Neural cell (in vitro differentiated cells): ENCODE data around the gene HOXC9. TPM values are rescaled to one million over a fixed set of nuclear protein-coding genes. Genes with fewer than 3 reads are reported as not detected.

Experiments used
- H2AFZ ChIP-seq: fragments of 200-600, 300-800 bp; sonication (generic), shearing (Covaris generic); 2 replicates; pipeline ENCODE4 v1.6.0; 2014; ENCODE audit warnings: low read depth, mild to moderate bottlenecking, antibody characterized with exemption, low read length, moderate library complexity
- H3F3A ChIP-seq: fragments of 200-600 bp; shearing (Covaris generic); 2 replicates; pipeline ENCODE4 v1.6.1; 2016; ENCODE audit warnings: mild to moderate bottlenecking, moderate library complexity, mixed read lengths, antibody characterized with exemption, low read length; ENCODE audit not compliant: insufficient read depth, poor library complexity, severe bottlenecking
- H3K27ac ChIP-seq: fragments of 200-600, 300-800 bp; sonication (generic), shearing (Covaris generic); 2 replicates; pipeline ENCODE4 v1.5.1; 2014; ENCODE audit warnings: mild to moderate bottlenecking, low read length, moderate library complexity
- H3K27me3 ChIP-seq: fragments of 300-800, 200-600 bp; sonication (generic), shearing (Covaris generic); 2 replicates; pipeline ENCODE4 v1.6.0; 2014; ENCODE audit warnings: mild to moderate bottlenecking, low read depth, low read length, moderate library complexity; ENCODE audit not compliant: insufficient read depth
- H3K36me3 ChIP-seq: fragments of 300-800, 200-600 bp; sonication (generic), shearing (Covaris generic); 2 replicates; pipeline ENCODE4 v1.5.1; 2014; ENCODE audit warnings: mild to moderate bottlenecking, antibody characterized with exemption, low read length, moderate library complexity; ENCODE audit not compliant: insufficient read depth
- H3K4me2 ChIP-seq: fragments of 300-800, 200-600 bp; sonication (generic), shearing (Covaris generic); 2 replicates; pipeline ENCODE4 v1.6.0; 2014; ENCODE audit warnings: mild to moderate bottlenecking, low read length
- H3K4me3 ChIP-seq: fragments of 300-800, 200-600 bp; sonication (generic), shearing (Covaris generic); 2 replicates; pipeline ENCODE4 v1.5.1; 2014; ENCODE audit warnings: mild to moderate bottlenecking, low read length, moderate library complexity
- H3K79me2 ChIP-seq: fragments of 200-600 bp; shearing (Covaris generic); replicated peaks from 2 replicates; pipeline ENCODE4 v1.6.0; 2014; ENCODE audit warnings: mild to moderate bottlenecking, low read length, moderate library complexity; ENCODE audit not compliant: insufficient read depth
- H3K9ac ChIP-seq: fragments of 300-800, 200-600 bp; sonication (generic), shearing (Covaris generic); 2 replicates; pipeline ENCODE4 v1.6.1; 2016; ENCODE audit warnings: mild to moderate bottlenecking, low read length, mixed read lengths
- H3K9me2 ChIP-seq: fragments of 200-600 bp; shearing (Covaris generic); 2 replicates; pipeline ENCODE4 v1.6.1; 2016; ENCODE audit warnings: mild to moderate bottlenecking, low read length, mixed read lengths; ENCODE audit not compliant: insufficient read depth
- H3K9me3 ChIP-seq: fragments of 200-600, 300-800 bp; sonication (generic), shearing (Covaris generic); 2 replicates; pipeline ENCODE4 v1.6.1; 2016; ENCODE audit warnings: mild to moderate bottlenecking, mixed run types, low read length, moderate library complexity, mixed read lengths
- H4K20me1 ChIP-seq: fragments of 200-600 bp; shearing (Covaris generic); 2 replicates; pipeline ENCODE4 v1.6.1; 2016; ENCODE audit warnings: mild to moderate bottlenecking, mixed run types; ENCODE audit not compliant: insufficient read depth
- EZH2 ChIP-seq: fragments of 200-600, 300-800 bp; shearing (Covaris generic), sonication (generic); IDR thresholded peaks from 2 replicates; pipeline ENCODE4 v1.6.1; 2014; ENCODE audit warnings: antibody characterized with exemption, low read length, borderline replicate concordance, mild to moderate bottlenecking; ENCODE audit not compliant: insufficient read depth, poor library complexity, severe bottlenecking
- POLR2AphosphoS5 ChIP-seq: IDR thresholded peaks from 2 replicates; pipeline ENCODE4 v1.6.1; 2012
- SMC3 ChIP-seq: fragments of 450-650 bp; conservative IDR thresholded peaks from 2 replicates; pipeline ENCODE4 v1.6.1; 2014; ENCODE audit warnings: antibody characterized with exemption, mild to moderate bottlenecking, moderate library complexity; ENCODE audit not compliant: poor library complexity
- polyA plus RNA-seq: library from polyadenylated mRNA; depleted of rRNA; stranded (reverse); fragments of >200 nt; gene quantifications from 2 replicates; pipeline ENCODE4 v1.2.3, GENCODE V29; 2014
- TF ChIP-seq, protein P1 (sequence below): fragments of 450-650 bp; IDR thresholded peaks from 2 replicates; pipeline ENCODE4 v1.5.1; 2014; ENCODE audit warnings: antibody characterized with exemption, mild to moderate bottlenecking, moderate library complexity; ENCODE audit not compliant: poor library complexity, severe bottlenecking
- TF ChIP-seq, protein P2 (sequence below): IDR thresholded peaks from 2 replicates; pipeline ENCODE4 v1.6.1; 2012; ENCODE audit warnings: borderline replicate concordance

Gene HOXC9
- polyA plus RNA-seq, 1 donor from 2014 or later = not detected

DNA sequence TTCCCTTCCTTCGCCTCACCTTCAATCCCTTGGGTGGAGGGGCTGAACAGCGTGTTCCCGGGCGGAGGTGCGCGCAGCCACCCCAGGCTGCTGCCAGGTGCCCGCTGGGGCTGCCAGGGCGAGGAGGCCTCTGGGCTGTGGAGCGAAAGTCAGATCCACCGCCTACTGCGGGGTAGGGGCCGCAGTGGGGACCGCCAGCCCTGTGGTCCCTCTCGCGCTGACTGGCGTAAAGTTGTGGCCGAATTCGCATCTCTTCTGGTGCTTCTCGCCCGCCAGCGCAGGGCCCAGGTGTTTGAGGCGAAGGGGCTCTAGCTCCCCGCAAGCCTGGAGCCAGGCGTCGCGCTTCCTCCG is 46.8 kb downstream of the HOXC9 start:
- no peak overlapping the region for H3K4me3 ChIP-seq
- H2AFZ ChIP-seq = no peak overlapping the region
- no peak overlapping the region for H3K27ac ChIP-seq

DNA sequence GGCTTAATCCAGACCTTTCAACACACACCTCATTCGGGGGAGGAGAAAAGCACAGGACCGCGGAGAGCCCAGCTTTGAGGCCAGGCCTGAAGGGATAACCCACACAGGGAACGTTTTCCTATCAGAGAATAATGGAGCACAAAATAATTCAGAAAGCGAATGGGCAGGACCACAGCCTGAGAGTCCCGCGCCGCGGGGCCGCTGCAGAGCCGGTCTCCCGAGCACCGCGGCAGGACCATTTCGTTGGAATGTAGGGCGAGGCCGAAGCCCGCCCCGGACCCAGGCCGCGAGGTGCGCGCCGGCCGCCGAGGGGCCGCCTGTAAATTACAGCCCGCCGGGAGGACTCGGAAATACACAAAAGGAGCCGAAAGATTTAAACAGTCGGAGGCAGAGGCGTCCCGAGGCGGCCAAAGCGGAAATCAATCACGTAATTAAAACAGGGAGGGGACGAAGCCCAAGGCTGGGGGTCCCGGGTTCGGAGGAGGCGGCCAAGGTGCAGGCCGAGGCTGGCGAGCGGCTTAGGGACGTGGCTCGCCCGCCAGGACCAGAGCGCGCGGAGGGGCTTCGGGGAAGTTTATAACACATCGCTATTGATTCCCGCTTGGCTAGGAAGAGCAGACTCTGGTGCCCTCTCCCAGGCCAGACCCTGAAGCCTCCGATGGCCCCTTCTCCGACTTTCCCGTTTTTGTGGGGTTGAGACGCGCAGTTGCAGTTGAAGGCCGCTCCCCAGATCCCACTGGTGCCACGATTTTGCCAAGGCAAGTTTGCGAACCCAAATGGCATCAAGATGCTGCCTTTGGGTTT is 47.4 kb downstream of the HOXC9 start:
- no peaks in the 10 kb centered on the region for H3K9me3 ChIP-seq
- H3F3A ChIP-seq = no peaks in the 10 kb centered on the region
- TF ChIP-seq, protein P1, sequence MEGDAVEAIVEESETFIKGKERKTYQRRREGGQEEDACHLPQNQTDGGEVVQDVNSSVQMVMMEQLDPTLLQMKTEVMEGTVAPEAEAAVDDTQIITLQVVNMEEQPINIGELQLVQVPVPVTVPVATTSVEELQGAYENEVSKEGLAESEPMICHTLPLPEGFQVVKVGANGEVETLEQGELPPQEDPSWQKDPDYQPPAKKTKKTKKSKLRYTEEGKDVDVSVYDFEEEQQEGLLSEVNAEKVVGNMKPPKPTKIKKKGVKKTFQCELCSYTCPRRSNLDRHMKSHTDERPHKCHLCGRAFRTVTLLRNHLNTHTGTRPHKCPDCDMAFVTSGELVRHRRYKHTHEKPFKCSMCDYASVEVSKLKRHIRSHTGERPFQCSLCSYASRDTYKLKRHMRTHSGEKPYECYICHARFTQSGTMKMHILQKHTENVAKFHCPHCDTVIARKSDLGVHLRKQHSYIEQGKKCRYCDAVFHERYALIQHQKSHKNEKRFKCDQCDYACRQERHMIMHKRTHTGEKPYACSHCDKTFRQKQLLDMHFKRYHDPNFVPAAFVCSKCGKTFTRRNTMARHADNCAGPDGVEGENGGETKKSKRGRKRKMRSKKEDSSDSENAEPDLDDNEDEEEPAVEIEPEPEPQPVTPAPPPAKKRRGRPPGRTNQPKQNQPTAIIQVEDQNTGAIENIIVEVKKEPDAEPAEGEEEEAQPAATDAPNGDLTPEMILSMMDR = no peak
- TF ChIP-seq EZH2 = peak; percentile 75
- H3K9me2 ChIP-seq = no peaks in the 10 kb centered on the region
- H3K4me3 ChIP-seq = no peak overlapping the region
- H3K4me2 ChIP-seq = no peak overlapping the region
- no peaks in the 10 kb centered on the region for H4K20me1 ChIP-seq
- peaks cover 100% of the 10 kb centered on the region for H3K27me3 ChIP-seq
- no peak overlapping the region for H2AFZ ChIP-seq
- no peak overlapping the region for H3K27ac ChIP-seq
- H3K9ac ChIP-seq = no peak overlapping the region
- no peaks in the 10 kb centered on the region for H3K79me2 ChIP-seq
- no peaks in the 10 kb centered on the region for H3K36me3 ChIP-seq

More for the DNA sequence above, 46.8 kb downstream of the HOXC9 start:
- Histone ChIP-seq H4K20me1 (no peaks in the 10 kb centered on the region), H3F3A (no peaks in the 10 kb centered on the region), H3K27me3 (peaks cover 99% of the 10 kb centered on the region), H3K9me3 (no peaks in the 10 kb centered on the region), H3K4me2 (no peak overlapping the region), H3K79me2 (no peaks in the 10 kb centered on the region), H3K36me3 (no peaks in the 10 kb centered on the region), H3K9me2 (no peaks in the 10 kb centered on the region), H3K9ac (no peak overlapping the region)
- peak; percentile 23 for TF ChIP-seq EZH2
- no peak for TF ChIP-seq POLR2AphosphoS5
- TF ChIP-seq SMC3 = no peak
- TF ChIP-seq, protein P1 = no peak
- TF ChIP-seq, protein P2, sequence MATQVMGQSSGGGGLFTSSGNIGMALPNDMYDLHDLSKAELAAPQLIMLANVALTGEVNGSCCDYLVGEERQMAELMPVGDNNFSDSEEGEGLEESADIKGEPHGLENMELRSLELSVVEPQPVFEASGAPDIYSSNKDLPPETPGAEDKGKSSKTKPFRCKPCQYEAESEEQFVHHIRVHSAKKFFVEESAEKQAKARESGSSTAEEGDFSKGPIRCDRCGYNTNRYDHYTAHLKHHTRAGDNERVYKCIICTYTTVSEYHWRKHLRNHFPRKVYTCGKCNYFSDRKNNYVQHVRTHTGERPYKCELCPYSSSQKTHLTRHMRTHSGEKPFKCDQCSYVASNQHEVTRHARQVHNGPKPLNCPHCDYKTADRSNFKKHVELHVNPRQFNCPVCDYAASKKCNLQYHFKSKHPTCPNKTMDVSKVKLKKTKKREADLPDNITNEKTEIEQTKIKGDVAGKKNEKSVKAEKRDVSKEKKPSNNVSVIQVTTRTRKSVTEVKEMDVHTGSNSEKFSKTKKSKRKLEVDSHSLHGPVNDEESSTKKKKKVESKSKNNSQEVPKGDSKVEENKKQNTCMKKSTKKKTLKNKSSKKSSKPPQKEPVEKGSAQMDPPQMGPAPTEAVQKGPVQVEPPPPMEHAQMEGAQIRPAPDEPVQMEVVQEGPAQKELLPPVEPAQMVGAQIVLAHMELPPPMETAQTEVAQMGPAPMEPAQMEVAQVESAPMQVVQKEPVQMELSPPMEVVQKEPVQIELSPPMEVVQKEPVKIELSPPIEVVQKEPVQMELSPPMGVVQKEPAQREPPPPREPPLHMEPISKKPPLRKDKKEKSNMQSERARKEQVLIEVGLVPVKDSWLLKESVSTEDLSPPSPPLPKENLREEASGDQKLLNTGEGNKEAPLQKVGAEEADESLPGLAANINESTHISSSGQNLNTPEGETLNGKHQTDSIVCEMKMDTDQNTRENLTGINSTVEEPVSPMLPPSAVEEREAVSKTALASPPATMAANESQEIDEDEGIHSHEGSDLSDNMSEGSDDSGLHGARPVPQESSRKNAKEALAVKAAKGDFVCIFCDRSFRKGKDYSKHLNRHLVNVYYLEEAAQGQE = no peak
